ENCODE results near the gene GPC6.

- TF ChIP-seq CTCF (IDR thresholded peaks at IDR 0.05; ENCODE audit: insufficient read depth, low read depth, low read length) = no peak
- no peak for TF ChIP-seq EZH2 (IDR thresholded peaks at IDR 0.05; ENCODE audit: insufficient read depth, low read length)
Measured at GRCh38 chr13:93882086-93882651, 655.6 kb downstream of the GPC6 start.

Measured in astrocyte (in vitro differentiated cells and primary cell).